ENCODE data around the gene SHROOM1. TPM values are rescaled to one million over a fixed set of nuclear protein-coding genes. Genes with fewer than 3 reads are reported as not detected.
A peak's percentile ranks its signal among the peaks of the same experiment; 100 is the strongest.

SHROOM1 gene
- total and polyA plus RNA-seq, 12 donors, result 1.3 to 18.3 (median 5.3) TPM

DNA sequence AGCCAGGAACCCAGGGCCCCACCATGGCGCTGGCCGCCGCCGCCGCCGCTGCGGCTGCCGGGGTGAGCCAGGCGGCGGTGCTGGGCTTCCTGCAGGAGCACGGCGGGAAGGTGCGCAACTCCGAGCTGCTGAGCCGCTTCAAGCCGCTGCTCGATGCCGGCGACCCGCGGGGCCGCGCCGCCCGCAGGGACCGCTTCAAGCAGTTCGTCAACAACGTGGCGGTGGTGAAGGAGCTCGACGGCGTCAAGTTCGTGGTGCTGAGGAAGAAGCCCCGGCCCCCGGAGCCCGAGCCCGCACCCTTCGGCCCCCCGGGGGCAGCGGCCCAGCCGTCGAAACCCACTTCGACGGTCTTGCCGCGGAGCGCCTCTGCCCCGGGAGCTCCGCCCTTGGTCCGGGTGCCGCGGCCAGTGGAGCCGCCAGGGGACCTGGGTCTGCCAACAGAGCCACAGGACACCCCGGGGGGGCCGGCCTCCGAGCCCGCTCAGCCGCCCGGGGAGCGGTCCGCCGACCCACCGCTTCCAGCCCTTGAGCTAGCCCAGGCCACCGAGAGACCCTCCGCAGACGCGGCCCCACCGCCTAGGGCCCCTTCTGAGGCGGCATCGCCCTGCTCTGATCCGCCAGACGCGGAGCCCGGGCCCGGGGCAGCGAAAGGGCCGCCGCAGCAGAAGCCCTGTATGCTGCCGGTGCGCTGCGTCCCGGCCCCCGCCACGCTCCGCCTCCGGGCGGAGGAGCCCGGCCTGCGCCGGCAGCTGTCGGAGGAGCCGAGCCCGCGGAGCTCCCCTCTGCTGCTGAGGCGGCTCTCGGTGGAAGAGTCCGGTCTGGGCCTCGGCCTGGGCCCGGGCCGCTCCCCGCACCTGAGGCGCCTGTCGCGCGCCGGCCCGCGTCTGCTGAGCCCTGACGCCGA, 16.6 kb downstream of the SHROOM1 start:
- H3K9me3 ChIP-seq (replicated peaks in 1 of 3), result no peaks in the 10 kb centered on the region
- WGBS, 4 donors, result 0 to 6% (median 5%) methylated on average over 3 to 109 of the region's 110 CpGs
- DNase-seq, result peak in 2 of 7 donors; percentile 27 to 55
- no peak for TF ChIP-seq POLR2A (IDR thresholded peaks at IDR 0.05)
- TF ChIP-seq, protein P1, sequence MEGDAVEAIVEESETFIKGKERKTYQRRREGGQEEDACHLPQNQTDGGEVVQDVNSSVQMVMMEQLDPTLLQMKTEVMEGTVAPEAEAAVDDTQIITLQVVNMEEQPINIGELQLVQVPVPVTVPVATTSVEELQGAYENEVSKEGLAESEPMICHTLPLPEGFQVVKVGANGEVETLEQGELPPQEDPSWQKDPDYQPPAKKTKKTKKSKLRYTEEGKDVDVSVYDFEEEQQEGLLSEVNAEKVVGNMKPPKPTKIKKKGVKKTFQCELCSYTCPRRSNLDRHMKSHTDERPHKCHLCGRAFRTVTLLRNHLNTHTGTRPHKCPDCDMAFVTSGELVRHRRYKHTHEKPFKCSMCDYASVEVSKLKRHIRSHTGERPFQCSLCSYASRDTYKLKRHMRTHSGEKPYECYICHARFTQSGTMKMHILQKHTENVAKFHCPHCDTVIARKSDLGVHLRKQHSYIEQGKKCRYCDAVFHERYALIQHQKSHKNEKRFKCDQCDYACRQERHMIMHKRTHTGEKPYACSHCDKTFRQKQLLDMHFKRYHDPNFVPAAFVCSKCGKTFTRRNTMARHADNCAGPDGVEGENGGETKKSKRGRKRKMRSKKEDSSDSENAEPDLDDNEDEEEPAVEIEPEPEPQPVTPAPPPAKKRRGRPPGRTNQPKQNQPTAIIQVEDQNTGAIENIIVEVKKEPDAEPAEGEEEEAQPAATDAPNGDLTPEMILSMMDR (IDR thresholded peaks at IDR 0.05), result peak in 1 of 6 experiments; percentile 21
- H3K4me3 ChIP-seq, result peak overlapping the region in 2 of 4 donors; percentile 18 to 46
- intact Hi-C loops (cut with DNase I), result loop anchor here in 1 of 2 donors (10.0 kb wide), 1 partner anchor 429 kb away; no protein-coding TSS in a partner anchor
- H3K36me3 ChIP-seq (replicated peaks in 1 of 2), result no peaks in the 10 kb centered on the region
- H3K4me1 ChIP-seq (replicated peaks in 1 of 2), result peaks cover 3 to 9% of the 10 kb centered on the region in 2 donors
- H3K27me3 ChIP-seq, result peaks cover 15% of the 10 kb centered on the region
- H3K27ac ChIP-seq, result peak overlapping the region in 1 of 5 donors; percentile 56

DNA sequence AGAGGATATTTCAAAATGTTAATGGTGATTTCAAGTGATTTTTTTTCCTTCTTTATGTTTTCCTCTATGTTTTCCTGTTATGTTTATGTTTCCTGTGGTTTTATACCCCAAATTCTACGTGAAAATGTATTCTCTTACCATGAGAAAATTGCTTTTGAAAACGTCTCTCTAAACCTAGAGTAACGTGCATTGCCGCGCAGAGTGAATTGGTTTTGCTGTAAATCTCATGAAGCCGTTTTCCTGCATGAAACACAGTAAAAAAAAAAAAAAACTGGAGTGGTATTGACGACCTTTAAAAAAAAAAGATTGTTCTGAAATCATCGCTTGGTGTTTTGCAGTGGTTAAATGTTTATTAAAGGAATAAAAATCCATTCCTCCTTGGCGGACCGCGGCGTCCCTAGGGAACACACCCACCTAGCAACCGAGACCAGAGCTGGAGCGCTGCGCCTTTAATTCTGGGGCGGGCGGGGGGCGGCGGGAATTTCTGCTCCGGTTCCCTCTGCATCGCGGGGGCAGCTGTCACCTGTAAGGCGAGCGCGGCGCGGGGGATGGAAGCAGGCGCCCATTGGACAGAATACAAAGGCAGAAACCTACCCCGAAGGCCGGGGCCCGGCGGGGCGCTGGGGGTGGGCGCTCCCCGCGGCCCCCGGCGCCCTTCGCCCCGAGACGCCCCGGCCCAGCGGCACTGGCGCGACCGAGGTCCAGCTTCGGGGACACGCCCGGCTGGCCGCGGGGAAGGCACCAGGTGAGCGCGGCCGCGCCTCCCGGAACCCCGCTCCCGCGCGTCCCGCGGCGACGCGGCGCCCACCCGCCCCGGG, 17.5 kb downstream of the SHROOM1 start, which contains the start of gene SOWAHA:
Gene SOWAHA (plus strand): TSS at position 522 of the 818 bp plus-strand sequence. CDS start 320 bp downstream, outside the sequence.
- H3K9me3 ChIP-seq (replicated peaks in 1 of 3), result no peaks in the 10 kb centered on the region
- TF ChIP-seq, protein P1 (IDR thresholded peaks at IDR 0.05), result no peak
- no peak for TF ChIP-seq POLR2A (IDR thresholded peaks at IDR 0.05)
- peak within 1 kb of the TSS in 2 of 4 donors; percentile 18 to 46 for H3K4me3 ChIP-seq
- peaks cover 15% of the 10 kb centered on the region for H3K27me3 ChIP-seq
- peak within 1 kb of the TSS in 1 of 5 donors; percentile 56 for H3K27ac ChIP-seq
- intact Hi-C loops (cut with DNase I), result loop anchor here in 1 of 2 donors (10.0 kb wide), 1 partner anchor 428 kb away; no protein-coding TSS in a partner anchor
- DNase-seq, result no peak
- peaks cover 3 to 9% of the 10 kb centered on the region in 2 donors for H3K4me1 ChIP-seq (replicated peaks in 1 of 2)
- 3 to 11% (median 7%) methylated on average over 16 to 68 of the region's 68 CpGs for WGBS, 4 donors
- H3K36me3 ChIP-seq (replicated peaks in 1 of 2), result no peaks in the 10 kb centered on the region

DNA sequence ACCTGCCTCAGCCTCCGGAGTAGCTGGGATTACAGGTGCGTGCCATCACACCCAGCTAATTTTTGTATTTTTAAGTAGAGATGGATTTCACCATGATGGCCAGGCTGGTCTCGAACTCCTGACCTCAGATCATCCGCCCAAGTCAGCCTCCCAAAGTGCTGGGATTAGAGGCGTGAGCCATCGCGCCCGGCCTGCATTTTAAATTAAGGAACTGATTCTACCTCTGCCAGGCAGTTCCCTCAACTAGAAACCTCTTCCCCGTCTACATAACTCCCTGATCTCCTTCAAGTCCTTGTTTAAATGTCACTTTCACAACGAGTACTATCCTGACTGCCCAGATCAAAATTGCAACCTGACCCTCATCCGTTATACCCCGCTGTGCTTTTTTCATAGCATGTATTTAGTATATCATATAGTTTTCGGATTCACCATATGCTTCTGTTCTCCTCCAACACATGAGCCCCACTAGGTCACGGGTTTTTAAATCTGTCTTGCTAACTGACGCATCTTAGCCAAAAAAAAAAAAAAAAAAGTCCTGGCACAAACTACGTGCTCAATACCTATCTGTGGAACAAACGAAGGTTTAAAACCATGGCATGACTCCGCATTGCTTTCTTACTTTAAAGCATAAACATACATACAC, 18.2 kb downstream of the SHROOM1 start:
- H3K27me3 ChIP-seq, result peaks cover 15% of the 10 kb centered on the region
- intact Hi-C loops (cut with DNase I), result loop anchor here in 1 of 2 donors (10.0 kb wide), 1 partner anchor 427 kb away; no protein-coding TSS in a partner anchor

More for the DNA sequence above, 18.2 kb downstream of the SHROOM1 start:
- peaks cover 3 to 9% of the 10 kb centered on the region in 2 donors for H3K4me1 ChIP-seq (replicated peaks in 1 of 2)
- H3K27ac ChIP-seq, result no peak overlapping the region
- WGBS, 4 donors, result 52 to 64% (median 59%) methylated on average over 18 of the region's 18 CpGs
- H3K4me3 ChIP-seq, result no peak overlapping the region
- H3K36me3 ChIP-seq (replicated peaks in 1 of 2), result no peaks in the 10 kb centered on the region
- no peak for DNase-seq
- TF ChIP-seq POLR2A (IDR thresholded peaks at IDR 0.05), result no peak
- TF ChIP-seq, protein P1 (IDR thresholded peaks at IDR 0.05), result no peak
- H3K9me3 ChIP-seq (replicated peaks in 1 of 3), result no peaks in the 10 kb centered on the region
